ENCODE results near the gene NPEPL1. TPM values are rescaled to one million over a fixed set of nuclear protein-coding genes. Genes with fewer than 3 reads are reported as not detected.

The NPEPL1 gene
- total RNA-seq, 2 experiments from 2014 or later, result 28.7 to 30.7 TPM

DNA sequence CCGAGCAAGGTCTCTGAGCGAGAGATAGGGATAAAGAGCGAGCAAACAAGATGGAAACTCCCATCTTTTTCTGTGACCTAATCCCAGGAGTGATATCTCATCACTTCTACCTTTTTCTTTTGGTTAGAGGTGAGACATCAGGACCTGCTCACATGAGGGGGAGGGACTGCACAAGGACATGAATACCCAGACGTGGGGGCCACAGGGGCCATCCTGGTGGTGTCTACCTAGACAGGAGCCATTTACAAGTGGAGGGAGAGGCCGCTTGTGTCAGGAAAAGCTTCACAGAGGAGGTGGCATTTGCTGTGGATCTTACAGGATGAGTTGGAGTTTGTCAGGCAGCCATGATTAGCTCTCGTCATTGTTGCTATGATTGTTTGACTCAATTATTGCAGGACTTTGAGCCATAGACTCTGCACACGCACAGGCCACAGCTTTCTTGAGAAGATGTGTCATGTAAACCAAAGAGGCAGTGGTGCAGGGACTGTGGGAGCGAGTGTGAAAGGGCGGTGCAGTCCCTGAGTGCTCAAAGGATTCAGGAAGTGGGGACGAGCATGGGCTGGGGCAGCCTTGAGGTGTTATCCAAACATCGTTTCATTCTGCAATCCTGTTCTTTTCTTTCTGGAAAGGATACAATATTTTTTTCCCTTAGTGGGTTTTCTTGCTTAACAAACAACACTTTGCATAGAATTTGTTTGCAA is 7.7 kb downstream of the NPEPL1 start:
- H3K4me3 Mint-ChIP-seq, result no peak overlapping the region
- H3K9me3 Mint-ChIP-seq, result no peaks in the 10 kb centered on the region
- no peak for DNase-seq
- peaks cover 16% of the 10 kb centered on the region for H3K36me3 Mint-ChIP-seq (ENCODE audit: low read depth)
- peaks cover 3% of the 10 kb centered on the region for H3K4me1 Mint-ChIP-seq
- no peak overlapping the region for H3K27ac Mint-ChIP-seq
- no peaks in the 10 kb centered on the region for H3K27me3 Mint-ChIP-seq
- CTCF ChIA-PET, result no interaction called here
- POLR2A ChIA-PET, result no interaction called here

DNA sequence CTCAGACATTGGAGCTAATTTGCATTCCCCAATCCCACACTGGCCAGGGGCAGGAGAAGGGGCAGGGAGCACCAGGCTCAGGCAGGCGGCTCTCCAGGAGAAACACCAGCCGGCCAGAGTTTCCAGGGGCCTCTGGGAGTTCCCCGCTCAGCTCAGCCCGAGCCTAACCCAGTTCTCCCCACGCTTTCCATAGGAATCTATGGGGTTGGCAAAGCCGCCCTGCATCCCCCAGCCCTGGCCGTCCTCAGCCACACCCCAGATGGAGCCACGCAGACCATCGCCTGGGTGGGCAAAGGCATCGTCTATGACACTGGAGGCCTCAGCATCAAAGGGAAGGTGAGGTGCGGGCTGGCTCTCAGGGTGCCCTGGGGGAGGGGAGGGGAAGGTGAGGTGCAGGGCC is 8.2 kb downstream of the NPEPL1 start:
- CTCF ChIA-PET, result no interaction called here
- Mint-ChIP-seq H3K9me3 (no peaks in the 10 kb centered on the region), H3K36me3 (ENCODE audit: low read depth) (peaks cover 16% of the 10 kb centered on the region), H3K27ac (no peak overlapping the region), H3K27me3 (no peaks in the 10 kb centered on the region), H3K4me3 (no peak overlapping the region), H3K4me1 (peaks cover 3% of the 10 kb centered on the region)
- no peak for DNase-seq
- POLR2A ChIA-PET, result no interaction called here

DNA sequence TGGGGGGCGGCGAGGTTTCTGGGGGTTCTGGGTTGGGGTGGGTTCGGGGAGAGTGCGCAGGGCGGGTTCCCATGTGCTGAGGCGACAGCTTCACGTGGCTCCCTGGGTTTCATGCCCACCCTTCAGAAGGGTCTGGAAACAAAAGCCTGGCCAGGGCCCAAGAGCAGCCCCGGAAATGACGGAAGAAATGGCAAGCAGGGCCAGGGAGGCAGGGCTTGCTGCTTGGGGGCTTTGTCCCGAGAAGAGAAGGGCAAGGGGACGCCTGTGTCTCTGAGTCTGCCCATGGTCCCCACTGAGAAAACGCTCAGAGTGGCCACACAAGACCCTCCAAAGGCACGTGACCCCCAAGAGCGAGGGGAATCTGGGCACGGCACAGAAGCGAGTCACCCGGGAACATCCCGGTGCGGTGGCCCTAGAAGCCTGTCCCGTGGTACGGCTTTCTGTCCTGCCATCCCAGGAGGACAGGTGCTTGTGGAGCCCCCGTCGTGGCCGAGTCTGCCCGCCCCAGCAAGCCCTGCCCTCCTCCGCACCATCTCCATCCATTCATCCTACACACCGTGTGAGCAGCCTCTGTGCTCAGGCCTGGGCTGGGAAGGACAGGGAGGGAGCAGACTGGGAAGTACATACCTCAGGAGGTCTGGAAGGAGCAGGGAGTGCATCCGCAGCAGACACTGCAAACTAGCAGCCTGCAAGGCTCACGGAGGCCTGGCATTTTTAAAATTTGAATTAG is 9.0 kb downstream of the NPEPL1 start:
- CTCF ChIA-PET, result no interaction called here
- POLR2A ChIA-PET, result no interaction called here
- DNase-seq, result no peak

DNA sequence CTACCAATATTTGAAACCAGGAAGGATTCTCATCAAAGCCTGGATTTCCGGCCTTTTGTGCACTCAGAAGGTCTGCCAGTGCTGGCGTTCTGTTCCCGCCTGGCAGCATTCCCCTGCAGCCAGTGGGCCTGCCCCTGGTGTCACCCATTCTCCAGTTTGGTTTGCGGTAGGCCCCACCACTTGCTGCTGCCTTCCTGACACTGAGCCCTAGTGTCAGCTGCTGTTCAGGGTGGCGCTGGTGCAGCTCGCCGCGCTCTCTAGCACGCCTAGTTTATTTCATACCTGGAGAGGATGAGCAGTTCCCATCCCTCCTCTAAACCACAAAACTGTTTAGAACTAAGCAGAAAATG is 9.5 kb downstream of the NPEPL1 start:
- H3K9me3 Mint-ChIP-seq, result no peaks in the 10 kb centered on the region

More for the DNA sequence above, 9.0 kb downstream of the NPEPL1 start:
- no peaks in the 10 kb centered on the region for H3K27me3 Mint-ChIP-seq
- no peak overlapping the region for H3K27ac Mint-ChIP-seq
- H3K9me3 Mint-ChIP-seq, result no peaks in the 10 kb centered on the region
- no peak overlapping the region for H3K4me3 Mint-ChIP-seq
- H3K4me1 Mint-ChIP-seq, result peaks cover 3% of the 10 kb centered on the region
- peaks cover 16% of the 10 kb centered on the region for H3K36me3 Mint-ChIP-seq (ENCODE audit: low read depth)

DNA sequence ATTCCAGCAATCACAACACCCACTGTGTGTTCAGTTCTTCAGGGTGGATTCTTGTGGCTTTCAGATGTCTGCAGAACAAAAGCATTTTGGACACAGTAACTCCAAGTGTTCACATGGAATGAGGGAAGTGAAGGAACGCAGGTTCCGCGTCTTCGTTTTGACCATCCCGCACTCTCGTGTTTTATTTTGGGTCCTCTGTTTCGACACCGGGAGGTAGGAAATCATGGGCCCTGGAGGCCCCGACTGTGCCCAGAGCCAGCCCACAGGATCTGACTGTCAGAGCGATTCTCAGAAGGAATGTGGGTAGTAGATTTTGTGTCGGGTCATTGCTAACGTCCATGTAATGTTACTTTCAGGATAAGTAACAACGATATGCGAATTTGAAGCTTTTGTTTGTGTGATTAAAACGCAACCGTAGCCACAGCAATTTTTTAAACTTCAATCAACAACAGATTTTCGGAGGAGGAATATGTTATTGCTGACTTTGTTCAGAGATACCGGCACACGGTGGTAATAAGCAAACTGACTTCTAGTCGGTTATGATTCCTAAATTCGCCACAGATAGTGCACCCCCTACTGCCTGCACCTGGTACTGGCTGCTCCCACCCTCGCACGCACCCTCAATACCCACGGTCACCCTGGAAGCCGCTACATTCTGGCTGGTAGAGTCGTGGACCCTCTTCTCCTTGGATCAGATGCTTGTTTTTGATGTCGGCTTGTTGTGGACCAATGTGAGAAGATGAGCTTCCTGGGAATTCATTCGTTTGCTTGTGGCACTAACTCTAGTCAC is 10.5 kb downstream of the NPEPL1 start:
- Mint-ChIP-seq H3K9me3 (no peaks in the 10 kb centered on the region), H3K27me3 (no peaks in the 10 kb centered on the region), H3K27ac (no peak overlapping the region), H3K4me3 (no peak overlapping the region), H3K4me1 (peaks cover 3% of the 10 kb centered on the region), H3K36me3 (ENCODE audit: low read depth) (peaks cover 16% of the 10 kb centered on the region)
- DNase-seq, result no peak
- ChIA-PET CTCF (interaction anchor here (0.6 to 3.3 kb wide), 3 partner anchors 10 to 1297 kb away, joined by 3 to 10 read pairs (median 5); no protein-coding TSS in a partner anchor), POLR2A (no interaction called here)

More for the DNA sequence above, 9.5 kb downstream of the NPEPL1 start:
- ChIA-PET POLR2A (no interaction called here), CTCF (no interaction called here)
- no peak for DNase-seq
- Mint-ChIP-seq H3K4me1 (peaks cover 3% of the 10 kb centered on the region), H3K27me3 (no peaks in the 10 kb centered on the region), H3K4me3 (no peak overlapping the region), H3K36me3 (ENCODE audit: low read depth) (peaks cover 16% of the 10 kb centered on the region), H3K27ac (no peak overlapping the region)

DNA sequence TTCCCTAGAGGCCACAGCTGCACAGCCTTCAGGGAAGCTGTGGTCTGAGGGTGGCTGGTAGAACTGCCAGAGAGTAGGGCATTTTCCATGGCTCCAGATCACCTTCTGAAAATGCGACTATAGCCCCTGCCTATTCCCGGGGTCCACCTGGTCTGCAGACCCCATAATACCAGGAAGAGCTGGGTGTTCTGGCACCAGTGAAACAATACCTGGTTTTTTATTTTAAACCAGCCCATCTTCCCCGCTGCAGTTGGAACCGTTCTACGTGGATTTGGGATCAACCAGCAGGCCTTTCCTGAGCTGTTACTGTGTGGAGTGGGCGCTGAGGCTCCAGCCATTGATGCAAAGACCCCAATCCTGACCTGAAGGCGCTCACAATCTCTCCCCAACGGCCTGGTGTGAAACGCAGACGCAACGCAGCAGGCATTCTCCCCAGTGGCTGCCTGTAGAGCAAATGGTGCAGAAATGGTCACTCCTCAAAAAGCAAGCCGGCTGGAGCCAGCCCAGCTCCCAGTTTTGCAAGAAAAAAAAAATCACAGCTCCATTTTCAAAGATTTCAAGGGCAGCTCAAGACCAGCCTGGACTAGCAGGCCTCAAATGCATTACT is 11.3 kb downstream of the NPEPL1 start:
- CTCF ChIA-PET, result interaction anchor here (1.6 to 3.3 kb wide), 2 partner anchors 10 to 11 kb away, joined by 5 to 10 read pairs; no protein-coding TSS in a partner anchor
- peaks cover 16% of the 10 kb centered on the region for H3K36me3 Mint-ChIP-seq (ENCODE audit: low read depth)
- DNase-seq, result no peak
- H3K4me3 Mint-ChIP-seq, result no peak overlapping the region
- H3K27me3 Mint-ChIP-seq, result no peaks in the 10 kb centered on the region
- POLR2A ChIA-PET, result no interaction called here
- no peak overlapping the region for H3K27ac Mint-ChIP-seq
- no peaks in the 10 kb centered on the region for H3K9me3 Mint-ChIP-seq
- H3K4me1 Mint-ChIP-seq, result peaks cover 3% of the 10 kb centered on the region

DNA sequence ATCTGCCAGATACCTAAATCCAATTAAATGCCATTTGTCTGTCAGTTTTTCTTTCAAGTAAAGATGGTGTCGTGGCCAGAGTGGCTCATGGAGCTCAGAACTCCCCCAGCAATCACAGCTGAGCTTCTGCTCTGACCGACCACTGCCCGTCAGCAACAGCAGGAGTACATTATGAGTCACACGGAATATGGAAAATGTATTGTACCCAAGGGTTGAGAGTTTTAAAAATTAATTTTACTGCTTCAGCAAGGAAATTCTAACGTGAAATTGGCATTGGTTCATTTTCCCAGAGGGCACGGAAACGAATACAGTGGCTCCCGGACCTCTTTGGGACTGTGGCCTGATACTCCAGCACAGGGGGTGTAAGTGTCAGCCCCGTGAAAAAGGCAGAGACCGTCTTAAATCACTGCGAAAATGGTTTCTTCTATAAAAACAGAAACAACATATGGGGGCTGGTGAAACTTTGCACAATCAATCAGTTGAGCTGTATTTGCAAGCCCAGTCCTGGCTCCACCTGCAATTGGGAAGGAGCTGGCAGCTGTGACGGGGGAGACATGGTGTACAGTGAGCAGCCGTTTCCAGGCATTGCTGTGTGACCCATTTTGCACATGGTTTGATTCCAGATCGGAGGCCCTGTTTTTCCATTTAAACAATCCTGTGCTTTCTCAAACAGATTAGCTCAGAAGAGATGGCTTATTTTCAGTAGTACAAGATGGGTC is 12.8 kb downstream of the NPEPL1 start:
- no peak for DNase-seq
- Mint-ChIP-seq H3K27ac (no peak overlapping the region), H3K4me3 (no peak overlapping the region), H3K9me3 (no peaks in the 10 kb centered on the region), H3K27me3 (no peaks in the 10 kb centered on the region), H3K4me1 (peaks cover 2% of the 10 kb centered on the region), H3K36me3 (ENCODE audit: low read depth) (peaks cover 16% of the 10 kb centered on the region)
- ChIA-PET POLR2A (interaction anchor here (0.5 kb wide), 1 partner anchor 25 kb away, joined by 5 read pairs; no protein-coding TSS in a partner anchor), CTCF (interaction anchor here (3.3 kb wide), 1 partner anchor 12 kb away, joined by 10 read pairs; no protein-coding TSS in a partner anchor)

DNA sequence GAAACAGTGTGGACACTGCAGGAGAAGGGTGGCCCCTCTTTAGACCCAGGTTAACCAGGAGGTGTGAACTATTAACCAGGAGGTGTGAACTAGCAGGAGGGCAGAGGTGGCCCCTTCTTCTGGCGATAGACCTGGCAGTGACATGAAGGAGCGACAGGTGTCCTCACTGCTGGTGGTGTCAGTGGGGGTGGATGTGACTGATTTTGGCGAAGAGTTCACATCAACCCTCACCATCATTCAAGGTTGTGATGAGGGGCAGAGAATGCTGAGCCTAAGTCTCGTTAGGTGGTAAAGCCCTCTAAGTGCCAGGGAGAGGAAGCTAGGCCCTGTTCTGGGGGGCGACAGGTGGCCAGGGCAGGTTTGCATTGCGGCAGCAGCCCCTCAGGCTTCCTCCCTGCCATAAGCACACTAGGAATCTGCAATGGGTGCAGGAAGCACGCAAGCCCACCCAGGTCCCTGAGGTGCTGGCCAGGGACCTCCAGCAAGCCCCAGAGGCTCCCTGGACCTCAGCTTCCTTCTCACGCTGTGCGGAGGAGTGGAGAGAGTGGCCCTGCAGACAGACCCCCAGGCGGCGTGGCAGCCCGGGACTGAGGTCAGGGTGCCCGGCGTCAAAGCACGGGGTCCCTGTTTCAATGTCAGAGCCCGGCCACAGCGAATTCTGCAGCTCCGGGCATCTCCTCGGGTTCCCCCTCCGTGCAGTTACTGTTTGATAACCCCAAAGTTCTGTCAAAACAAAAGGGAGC is 13.7 kb downstream of the NPEPL1 start:
- Mint-ChIP-seq H3K9me3 (no peaks in the 10 kb centered on the region), H3K36me3 (ENCODE audit: low read depth) (peaks cover 16% of the 10 kb centered on the region), H3K4me1 (peaks cover 1% of the 10 kb centered on the region), H3K27ac (no peak overlapping the region), H3K27me3 (no peaks in the 10 kb centered on the region), H3K4me3 (no peak overlapping the region)
- ChIA-PET POLR2A (interaction anchor here (0.5 kb wide), 1 partner anchor 24 kb away, joined by 5 read pairs; no protein-coding TSS in a partner anchor), CTCF (interaction anchor here (0.6 to 3.3 kb wide), 4 partner anchors 12 to 24 kb away, joined by 3 to 10 read pairs (median 4); no protein-coding TSS in a partner anchor)
- DNase-seq, result peak; percentile 2

DNA sequence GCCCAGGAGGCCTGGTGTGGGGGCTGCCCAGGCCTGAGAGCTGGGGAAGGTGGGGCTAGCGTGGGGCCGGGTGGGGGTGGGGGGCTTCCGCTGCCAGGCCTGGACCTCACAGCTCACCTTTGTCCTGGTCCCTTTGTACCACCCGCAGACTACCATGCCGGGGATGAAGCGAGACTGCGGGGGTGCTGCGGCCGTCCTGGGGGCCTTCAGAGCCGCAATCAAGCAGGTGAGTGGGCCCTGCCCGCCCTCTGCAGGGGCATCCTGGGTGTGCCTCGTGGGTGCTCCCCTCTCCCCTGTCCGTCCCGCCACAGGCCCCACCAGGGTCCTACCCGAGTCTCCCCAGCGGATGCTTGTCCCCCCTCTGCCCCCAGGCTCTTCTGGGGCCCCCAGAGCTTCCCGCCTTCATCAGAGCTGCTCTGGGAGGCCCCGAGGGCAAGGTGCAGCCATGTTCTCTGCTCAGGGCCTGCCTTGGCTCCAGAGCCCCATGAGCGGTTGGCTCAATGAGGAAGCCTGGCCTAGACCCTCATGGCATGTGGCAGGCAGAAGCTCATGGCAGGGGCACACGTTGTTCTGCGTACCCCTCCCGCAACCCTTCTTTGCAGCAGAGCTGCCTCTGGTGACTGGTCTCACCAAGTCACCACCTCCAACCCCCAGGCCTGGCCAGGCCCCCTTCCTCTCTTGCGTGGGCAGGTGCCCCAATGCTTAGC is 14.5 kb downstream of the NPEPL1 start:
- Mint-ChIP-seq H3K27me3 (no peaks in the 10 kb centered on the region), H3K27ac (no peak overlapping the region), H3K9me3 (no peaks in the 10 kb centered on the region), H3K36me3 (ENCODE audit: low read depth) (peaks cover 16% of the 10 kb centered on the region), H3K4me1 (peaks cover 1% of the 10 kb centered on the region), H3K4me3 (no peak overlapping the region)
- POLR2A ChIA-PET, result no interaction called here
- peak; percentile 3 for DNase-seq
- CTCF ChIA-PET, result interaction anchor here (0.7 to 1.3 kb wide), 2 partner anchors 12 to 13 kb away, joined by 3 to 4 read pairs; no protein-coding TSS in a partner anchor

DNA sequence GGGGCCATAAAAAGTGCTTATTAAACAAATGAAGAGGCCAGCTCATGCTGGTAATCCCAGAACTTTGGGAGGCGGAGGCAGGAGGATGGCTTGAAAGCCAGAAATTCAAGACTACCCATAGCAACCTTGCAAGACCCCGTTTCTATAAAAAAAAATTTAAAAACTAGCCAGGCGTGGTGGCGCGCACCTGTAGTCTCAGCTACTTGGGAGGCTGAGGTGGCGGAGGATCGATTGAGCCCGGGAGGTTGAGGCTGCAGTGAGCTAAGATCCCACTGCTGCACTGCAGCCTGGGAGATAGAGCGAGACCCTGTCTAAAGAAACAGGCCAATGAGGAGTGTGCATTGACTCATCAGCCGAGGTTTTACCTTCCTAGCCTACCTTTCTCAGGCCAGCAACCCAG is 15.2 kb downstream of the NPEPL1 start:
- no peak for DNase-seq
- Mint-ChIP-seq H3K4me3 (no peak overlapping the region), H3K27me3 (no peaks in the 10 kb centered on the region), H3K36me3 (ENCODE audit: low read depth) (peaks cover 12% of the 10 kb centered on the region), H3K27ac (no peak overlapping the region), H3K9me3 (no peaks in the 10 kb centered on the region), H3K4me1 (peaks cover 1% of the 10 kb centered on the region)
- ChIA-PET CTCF (interaction anchor here (1.3 kb wide), 1 partner anchor 14 kb away, joined by 4 read pairs; no protein-coding TSS in a partner anchor), POLR2A (no interaction called here)

DNA sequence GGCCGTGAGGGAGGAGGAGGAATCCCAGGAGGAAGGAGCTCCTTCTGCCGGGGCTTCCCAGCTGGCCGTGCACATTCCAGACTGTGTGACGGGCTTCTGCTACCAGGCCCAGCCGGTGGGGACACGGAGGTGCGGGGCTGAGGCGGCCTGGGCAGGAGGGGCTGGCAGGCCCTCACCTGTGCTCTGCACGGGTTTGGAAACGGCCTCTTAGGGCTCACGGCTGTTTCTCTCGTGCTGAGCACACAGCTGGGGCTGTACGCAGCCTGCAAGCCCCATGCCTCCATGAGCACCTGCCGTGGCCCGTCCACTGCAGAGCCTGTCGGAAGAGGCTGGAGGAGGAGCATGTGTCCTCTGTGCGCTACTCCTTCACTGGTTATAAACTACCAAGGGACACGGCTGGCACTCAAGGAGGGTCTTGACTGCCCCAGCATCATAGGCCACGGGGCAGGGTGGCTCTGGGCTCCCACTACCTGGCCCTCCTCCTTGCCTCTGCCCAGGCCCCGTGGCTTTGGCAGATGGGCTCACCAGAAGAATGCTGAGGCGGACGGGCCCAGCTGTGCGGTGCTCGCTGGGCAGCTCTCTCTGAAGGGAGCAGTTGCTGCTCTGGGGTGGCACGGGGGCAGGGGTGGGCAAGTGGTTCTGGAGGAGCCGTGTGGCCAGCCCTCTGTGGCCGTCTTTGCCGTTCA is 15.8 kb downstream of the NPEPL1 start:
- POLR2A ChIA-PET, result no interaction called here
- peaks cover 8% of the 10 kb centered on the region for H3K36me3 Mint-ChIP-seq (ENCODE audit: low read depth)
- no peaks in the 10 kb centered on the region for H3K9me3 Mint-ChIP-seq
- no peak overlapping the region for H3K4me3 Mint-ChIP-seq
- no peak overlapping the region for H3K27ac Mint-ChIP-seq
- H3K27me3 Mint-ChIP-seq, result no peaks in the 10 kb centered on the region
- peaks cover 1% of the 10 kb centered on the region for H3K4me1 Mint-ChIP-seq
- peak; percentile 5 for DNase-seq
- CTCF ChIA-PET, result no interaction called here
